ENCODE data around the gene C9orf50. TPM values are rescaled to one million over a fixed set of nuclear protein-coding genes. Genes with fewer than 3 reads are reported as not detected.
"Not testable (repeated sequence)": the region's sequence is repeated elsewhere in the genome, so short reads cannot be mapped to it uniquely, and the experiment has no call there.

C9orf50 gene
- total RNA-seq, 1 donor from 2014 or later, result not detected

DNA sequence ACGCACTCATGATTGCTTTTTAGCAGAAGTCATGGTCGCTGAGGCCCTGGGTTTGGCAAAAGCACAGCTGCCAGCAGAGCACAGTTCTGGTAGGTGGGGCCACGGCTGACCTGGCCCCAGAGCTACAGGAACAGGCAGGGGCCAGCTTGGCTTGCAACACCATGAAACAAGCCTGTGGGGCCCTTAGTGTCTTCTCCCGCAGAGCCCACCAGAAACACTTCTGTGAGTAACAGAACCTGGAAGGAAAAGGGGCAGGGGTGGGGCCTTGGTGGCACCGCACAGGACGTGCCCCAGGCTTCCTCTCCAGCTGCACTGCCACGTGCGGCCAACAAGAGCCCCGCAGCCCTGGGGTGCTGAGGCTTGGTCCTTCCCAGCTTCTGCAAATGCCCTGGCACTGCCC lies 16.2 kb upstream of the C9orf50 start:
- TF ChIP-seq CTCF (IDR thresholded peaks at IDR 0.05), result no peak
- no peaks in the 10 kb centered on the region for H3K27me3 Mint-ChIP-seq
- intact Hi-C loops (cut with micrococcal nuclease), result no loop called here
- no peak for DNase-seq
- no peak overlapping the region for H3K4me3 Mint-ChIP-seq
- ATAC-seq (ENCODE audit: low read depth), result no peak
- H3K9me3 Mint-ChIP-seq, result no peaks in the 10 kb centered on the region
- POLR2A ChIA-PET, result interaction anchor here (2.0 kb wide), 1 partner anchor 11 kb away, joined by 6 read pairs; the partner anchor contains the start of gene NTMT1
- CTCF ChIA-PET, result no interaction called here
- peaks cover 26% of the 10 kb centered on the region for H3K4me1 Mint-ChIP-seq
- H3K27ac Mint-ChIP-seq, result no peak overlapping the region
- H3K36me3 Mint-ChIP-seq (ENCODE audit: low read depth), result peaks cover 54% of the 10 kb centered on the region

DNA sequence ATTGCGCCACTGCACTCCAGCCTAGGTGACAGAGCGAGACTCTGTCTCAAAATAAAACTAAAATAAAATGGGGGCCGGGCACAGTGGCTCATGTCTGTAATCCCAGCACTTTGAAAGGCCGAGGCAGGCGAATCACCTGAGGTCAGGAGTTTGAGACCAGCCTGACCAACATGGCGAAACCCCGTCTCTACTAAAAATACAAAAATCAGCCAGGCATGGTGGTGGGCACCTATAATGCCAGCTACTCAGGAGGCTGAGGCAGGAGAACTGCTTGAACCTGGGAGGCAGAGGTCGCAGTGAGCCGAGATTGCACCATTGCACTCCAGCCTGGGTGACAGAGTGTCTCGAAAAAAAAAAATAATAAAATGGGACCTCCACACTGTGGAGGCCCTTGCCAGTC lies 15.4 kb upstream of the C9orf50 start:
- CTCF ChIA-PET; H3K4me3 Mint-ChIP-seq; intact Hi-C loops (cut with micrococcal nuclease); H3K9me3 Mint-ChIP-seq; ATAC-seq (ENCODE audit: low read depth); DNase-seq; H3K27me3 Mint-ChIP-seq; H3K27ac Mint-ChIP-seq: not testable (repeated sequence)
- Mint-ChIP-seq H3K4me1 (peaks cover 32% of the 10 kb centered on the region), H3K36me3 (ENCODE audit: low read depth) (peaks cover 59% of the 10 kb centered on the region)
- POLR2A ChIA-PET, result interaction anchor here (2.0 kb wide), 1 partner anchor 11 kb away, joined by 6 read pairs; the partner anchor contains the start of gene NTMT1

DNA sequence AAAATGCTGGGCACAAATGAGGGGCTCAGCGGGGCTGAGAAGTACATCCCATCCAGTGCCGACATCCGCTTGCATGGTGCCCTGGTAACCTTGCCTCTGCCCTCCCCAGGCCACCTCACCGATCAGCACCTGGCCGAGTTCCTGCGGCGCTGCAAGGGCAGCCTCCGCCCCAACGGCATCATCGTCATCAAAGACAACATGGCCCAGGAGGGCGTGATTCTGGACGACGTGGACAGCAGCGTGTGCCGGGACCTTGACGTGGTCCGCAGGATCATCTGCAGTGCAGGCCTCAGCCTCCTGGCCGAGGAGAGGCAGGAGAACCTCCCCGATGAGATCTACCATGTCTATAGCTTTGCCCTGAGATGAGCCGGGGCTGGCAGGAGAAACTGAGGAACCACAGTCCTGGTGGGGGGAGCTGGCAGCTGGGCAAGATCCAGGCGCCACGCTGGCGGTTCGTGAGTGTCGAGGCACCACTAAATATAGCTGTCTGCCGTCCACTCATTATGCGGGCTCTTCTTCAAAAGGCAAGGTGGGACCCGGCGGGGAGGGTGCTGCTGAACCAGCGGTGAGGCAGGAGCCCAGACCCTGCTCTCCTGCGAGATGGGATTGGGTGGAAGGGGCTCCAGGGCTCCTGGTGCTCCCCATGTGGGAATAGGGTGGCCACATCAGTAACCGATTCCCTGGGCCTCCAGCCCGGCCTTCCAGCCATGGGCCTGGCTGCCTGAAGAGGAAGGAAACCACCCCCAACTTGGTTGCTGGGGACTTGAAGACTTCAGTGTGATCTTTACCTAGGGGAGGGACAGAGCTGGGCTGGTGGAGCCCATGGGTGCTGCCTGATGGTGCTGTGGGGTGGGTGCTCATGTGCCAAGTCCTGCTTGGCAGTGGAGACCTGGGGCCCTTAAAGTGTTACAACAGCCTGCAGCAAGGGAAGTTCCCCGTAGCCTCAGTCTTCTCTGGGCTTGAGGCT lies 14.5 kb upstream of the C9orf50 start:
- DNase-seq (no peak), ATAC-seq (ENCODE audit: low read depth) (no peak)
- POLR2A ChIA-PET, result no interaction called here
- Mint-ChIP-seq H3K4me1 (peaks cover 30% of the 10 kb centered on the region), H3K4me3 (no peak overlapping the region), H3K36me3 (ENCODE audit: low read depth) (peaks cover 63% of the 10 kb centered on the region), H3K27me3 (no peaks in the 10 kb centered on the region), H3K27ac (no peak overlapping the region), H3K9me3 (no peaks in the 10 kb centered on the region)
- TF ChIP-seq CTCF (IDR thresholded peaks at IDR 0.05), result no peak
- CTCF ChIA-PET, result no interaction called here
- intact Hi-C loops (cut with micrococcal nuclease), result no loop called here

DNA sequence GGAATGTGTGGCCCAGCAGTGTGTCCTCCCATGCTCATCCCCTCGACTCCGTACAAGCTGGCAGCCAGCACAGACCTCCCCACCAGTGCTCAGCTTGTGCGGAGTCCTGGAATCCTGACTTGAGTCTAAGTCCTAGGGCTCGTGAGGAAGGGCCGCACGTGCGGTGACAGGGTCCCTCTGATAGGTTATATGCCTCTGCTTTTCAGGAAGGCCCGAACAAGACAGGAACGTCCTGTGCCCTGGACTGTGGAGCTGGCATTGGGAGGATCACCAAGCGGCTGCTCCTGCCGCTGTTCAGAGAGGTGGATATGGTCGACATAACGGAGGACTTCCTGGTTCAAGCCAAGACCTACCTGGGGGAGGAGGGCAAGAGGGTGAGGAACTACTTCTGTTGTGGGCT lies 12.9 kb upstream of the C9orf50 start:
- Mint-ChIP-seq H3K36me3 (ENCODE audit: low read depth) (peaks cover 68% of the 10 kb centered on the region), H3K27ac (no peak overlapping the region), H3K4me1 (peaks cover 32% of the 10 kb centered on the region), H3K9me3 (no peaks in the 10 kb centered on the region), H3K27me3 (no peaks in the 10 kb centered on the region), H3K4me3 (no peak overlapping the region)
- TF ChIP-seq CTCF (IDR thresholded peaks at IDR 0.05), result no peak
- no peak for DNase-seq
- ChIA-PET CTCF (no interaction called here), POLR2A (no interaction called here)
- ATAC-seq (ENCODE audit: low read depth), result no peak
- intact Hi-C loops (cut with micrococcal nuclease), result no loop called here

- Mint-ChIP-seq H3K36me3 (ENCODE audit: low read depth) (peaks cover 68% of the 10 kb centered on the region), H3K4me3 (no peak overlapping the region), H3K4me1 (peaks cover 37% of the 10 kb centered on the region), H3K27me3 (no peaks in the 10 kb centered on the region), H3K9me3 (no peaks in the 10 kb centered on the region), H3K27ac (no peak overlapping the region)
- DNase-seq (no peak), ATAC-seq (ENCODE audit: low read depth) (no peak)
- ChIA-PET POLR2A (no interaction called here), CTCF (interaction anchor here (0.9 kb wide), 1 partner anchor 9 kb away, joined by 3 read pairs; no protein-coding TSS in a partner anchor)
- intact Hi-C loops (cut with micrococcal nuclease), result no loop called here
- TF ChIP-seq CTCF (IDR thresholded peaks at IDR 0.05), result no peak
Observed at GRCh38 chr9:129633207-129633606, 12.3 kb upstream of the C9orf50 start.
